Endothelial cell of umbilical vein (primary cell): ENCODE data around the gene DNAJC18. TPM values are rescaled to one million over a fixed set of nuclear protein-coding genes. Genes with fewer than 3 reads are reported as not detected.

Source experiments
- BruUV-seq: library from RNA; stranded (reverse); fragments of 400-500 nt; replicated peaks from 2 replicates; lab custom pipeline; 2021; lab: Mats Ljungman, UMichigan
- CTCF ChIA-PET: fragments of 300-600, 350-600 bp; sonication (Branson Sonifier 250); formaldehyde crosslinking; loops from one replicate; lab custom pipeline; 2021; ENCODE audit warnings: antibody characterized with exemption, inconsistent platforms; lab: Charles Lee
- POLR2A ChIA-PET: fragments of 300-600, 350-600 bp; sonication (Branson Sonifier 250); formaldehyde crosslinking; loops from one replicate; lab custom pipeline; 2021; ENCODE audit warnings: antibody characterized with exemption, inconsistent platforms; lab: Charles Lee
- DNase-seq: peaks from one replicate; pipeline ENCODE4 v3.0.0-alpha.2; 2011; ENCODE audit warnings: low read depth, low spot score
- FAIRE-seq: peaks from 2 replicates; lab custom pipeline; 2011; peaks lifted over from hg19 to GRCh38; lab: Jason Lieb, UNC
- H2AFZ ChIP-seq: 2 replicates; pipeline ENCODE4 v1.6.0; 2012; ENCODE audit warnings: low read depth, low read length, control low read depth, inconsistent platforms
- H3K27ac ChIP-seq: 2 replicates; pipeline ENCODE4 v1.5.1; 2011; ENCODE audit warnings: low read depth, mild to moderate bottlenecking, control low read depth, low read length, moderate library complexity; ENCODE audit not compliant: insufficient read depth
- H3K27me3 ChIP-seq, 2 experiments: 2 replicates each; pipeline versions ENCODE4 v1.6.0 to v1.6.1; 2011; ENCODE audit warnings: low read length in 2 of 2, mixed read lengths in 1 of 2; ENCODE audit not compliant: control insufficient read depth in 2 of 2, insufficient read depth in 2 of 2
- H3K36me3 ChIP-seq, 2 experiments: 2 replicates in 1 of 2; 3 replicates in 1 of 2; pipeline ENCODE4 v1.5.1; 2011; ENCODE audit warnings: low read length in 2 of 2, mild to moderate bottlenecking in 1 of 2, moderate library complexity in 1 of 2; ENCODE audit not compliant: control insufficient read depth in 2 of 2, insufficient read depth in 2 of 2; ENCODE audit errors: extremely low read depth in 1 of 2
- H3K4me1 ChIP-seq: 3 replicates; pipeline ENCODE4 v1.5.1; 2011; ENCODE audit warnings: mild to moderate bottlenecking, low read length; ENCODE audit not compliant: control insufficient read depth, insufficient read depth; ENCODE audit errors: extremely low read depth
- H3K4me2 ChIP-seq: 2 replicates; pipeline ENCODE4 v1.6.1; 2011; ENCODE audit warnings: low read length, control low read depth, mixed read lengths; ENCODE audit not compliant: insufficient read depth
- H3K4me3 ChIP-seq, 3 experiments: fragments of 200-600 bp in 1 of 3; sonication (generic), shearing (Covaris generic) in 1 of 3; replicated peaks in 1 of 3; 2 replicates each; pipeline ENCODE4 v1.5.1; 2011 to 2016; ENCODE audit warnings: control low read depth in 3 of 3, low read length in 3 of 3, mild to moderate bottlenecking in 2 of 3, inconsistent platforms in 1 of 3, low read depth in 1 of 3, moderate library complexity in 1 of 3; ENCODE audit not compliant: insufficient read depth in 1 of 3
- H3K79me2 ChIP-seq: 2 replicates; pipeline ENCODE4 v1.6.0; 2012; ENCODE audit warnings: low read length, inconsistent platforms; ENCODE audit not compliant: control insufficient read depth, insufficient read depth
- H3K9ac ChIP-seq: replicated peaks from 2 replicates; pipeline ENCODE3; 2011; ENCODE audit warnings: low read length, control low read depth; ENCODE audit not compliant: insufficient read depth; ENCODE audit errors: extremely low read depth
- H3K9me1 ChIP-seq: replicated peaks from 3 replicates; pipeline ENCODE4 v1.6.0; 2011; ENCODE audit warnings: mild to moderate bottlenecking, low read length; ENCODE audit not compliant: control insufficient read depth, insufficient read depth; ENCODE audit errors: extremely low read depth
- H3K9me3 ChIP-seq: replicated peaks from 2 replicates; pipeline ENCODE4 v1.5.1; 2012; ENCODE audit warnings: low read length, inconsistent platforms; ENCODE audit not compliant: control insufficient read depth, insufficient read depth
- H4K20me1 ChIP-seq: replicated peaks from 2 replicates; pipeline ENCODE3; 2011; ENCODE audit warnings: mild to moderate bottlenecking, low read length; ENCODE audit not compliant: control insufficient read depth, insufficient read depth; ENCODE audit errors: extremely low read depth
- EZH2 ChIP-seq: IDR thresholded peaks from 2 replicates; pipeline ENCODE4 v1.6.1; 2012; ENCODE audit warnings: borderline replicate concordance, low read depth, mild to moderate bottlenecking, moderate library complexity, low read length, inconsistent platforms; ENCODE audit not compliant: severe bottlenecking
- FOS ChIP-seq: IDR thresholded peaks from 2 replicates; pipeline ENCODE4 v1.6.1; 2011; ENCODE audit warnings: mild to moderate bottlenecking, low read length, moderate library complexity, borderline replicate concordance; ENCODE audit not compliant: insufficient read depth
- GATA2 ChIP-seq: IDR thresholded peaks from 2 replicates; pipeline ENCODE4 v1.7.0; 2011; ENCODE audit warnings: low read depth, mild to moderate bottlenecking, moderate library complexity, mixed read lengths, low read length; ENCODE audit not compliant: insufficient read length, insufficient read depth
- JUN ChIP-seq: IDR thresholded peaks from 2 replicates; pipeline ENCODE4 v1.6.1; 2011; ENCODE audit warnings: borderline replicate concordance, low read depth; ENCODE audit not compliant: insufficient read length, insufficient read depth
- MYC ChIP-seq: IDR thresholded peaks from one replicate; pipeline ENCODE4 v1.6.1; 2011; ENCODE audit warnings: mild to moderate bottlenecking, low read depth, low read length
- POLR2A ChIP-seq: IDR thresholded peaks from 2 replicates; pipeline ENCODE4 v1.6.1; 2012; ENCODE audit warnings: low read depth, mild to moderate bottlenecking, control low read depth, low read length
- POLR2AphosphoS5 ChIP-seq: IDR thresholded peaks from 2 replicates; pipeline ENCODE4 v1.6.1; 2012; ENCODE audit warnings: low read depth, mild to moderate bottlenecking, control low read depth, low read length, moderate library complexity; ENCODE audit not compliant: insufficient read depth
- dilution Hi-C: fragments of 300-500 bp; cut with MboI; formaldehyde crosslinking; loops from one replicate; pipeline ENCODE4 v1.15.0; 2019; ENCODE audit warnings: low sequenced_read_pairs; ENCODE audit not compliant: extremely low pct_ligation_motif_present
- intact Hi-C: fragments of 100-400 bp; cut with micrococcal nuclease; formaldehyde crosslinking; loops from one replicate; pipeline ENCODE4 v1.10.0; 2022
- polyA plus RNA-seq, 4 experiments: library from polyadenylated mRNA; depleted of rRNA in 3 of 4; stranded (reverse) in 3 of 4; unstranded in 1 of 4; fragments of >200 nt; gene quantifications; 2 replicates each; pipeline versions ENCODE4 v1.2.1 to v1.2.3, GENCODE V29; 2011 to 2012; ENCODE audit warnings: missing spikeins in 1 of 4
- total RNA-seq: library from RNA; stranded (reverse); gene quantifications from 2 replicates; pipeline ENCODE4 v1.2.3, GENCODE V29; 2021
- TF ChIP-seq, protein P1 (sequence below): IDR thresholded peaks from 2 replicates; pipeline ENCODE4 v1.6.1; 2011; ENCODE audit not compliant: insufficient read depth, insufficient read length
- TF ChIP-seq, protein P2 (sequence below), 2 donors: IDR thresholded peaks; 1 replicate in 1 of 2; 2 replicates in 1 of 2; pipeline ENCODE4 v1.5.1; 2011; ENCODE audit warnings: low read length in 2 of 2, mild to moderate bottlenecking in 2 of 2, moderate library complexity in 2 of 2, control low read depth in 1 of 2, inconsistent platforms in 1 of 2, low read depth in 1 of 2; ENCODE audit not compliant: insufficient read depth in 1 of 2; ENCODE audit errors: extremely low read depth in 1 of 2

The DNAJC18 gene
- total and polyA plus RNA-seq, 2 donors (not counting 3 experiments of a cell fraction or from before 2014, with no cell fraction given): 23.2 to 52.6 TPM

DNA sequence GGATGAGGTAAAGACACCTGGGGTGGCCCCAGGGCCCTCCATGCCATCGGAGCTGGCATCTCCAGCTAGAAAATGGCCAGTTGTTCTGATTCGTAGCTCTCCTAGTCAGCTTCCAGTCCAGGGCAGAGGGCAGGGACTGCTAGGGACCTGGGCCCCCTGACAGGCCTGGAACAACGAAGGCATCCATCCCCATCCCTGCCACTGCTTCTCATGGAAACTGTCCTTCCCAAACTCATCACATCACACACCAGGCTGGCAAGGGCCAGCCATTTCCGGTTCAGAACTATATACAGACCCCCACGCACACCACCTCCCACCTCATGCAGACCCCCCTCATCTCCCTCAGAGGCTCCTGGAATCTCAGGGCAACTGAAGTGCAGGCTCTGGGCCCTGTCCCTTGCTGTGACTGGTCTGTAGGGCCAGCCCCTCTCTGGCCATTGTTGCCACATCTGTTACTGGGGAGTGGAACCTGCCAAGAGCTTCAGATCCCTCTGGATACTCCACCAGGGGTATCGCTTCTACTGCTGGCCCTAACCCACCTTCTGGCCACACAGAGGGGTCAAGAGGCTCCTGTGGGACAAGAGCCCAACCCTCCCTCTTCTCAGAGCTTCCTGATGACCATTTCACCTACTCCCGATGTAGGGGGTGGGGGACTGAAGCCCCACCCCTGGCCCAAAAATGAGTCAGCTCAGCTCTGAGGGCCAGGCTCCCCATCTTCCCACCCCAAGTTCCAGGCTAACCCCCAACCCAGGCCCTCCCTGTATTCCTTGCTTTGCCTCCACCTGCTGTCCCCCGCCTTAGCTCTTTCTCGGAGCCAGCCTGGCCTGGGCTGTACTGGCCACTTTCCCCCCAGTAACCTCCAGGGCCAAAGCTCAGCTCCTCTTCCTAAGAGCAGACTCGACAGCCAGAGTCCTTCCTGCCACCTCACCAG lies 48.4 kb downstream of the DNAJC18 start:
- Histone ChIP-seq H3K4me1 (peaks cover 12% of the 10 kb centered on the region), H4K20me1 (no peaks in the 10 kb centered on the region), H3K36me3 (no peaks in the 10 kb centered on the region), H3K79me2 (no peaks in the 10 kb centered on the region), H3K4me3 (no peak overlapping the region), H3K9ac (no peak overlapping the region), H3K9me3 (no peaks in the 10 kb centered on the region), H3K27ac (no peak overlapping the region), H3K4me2 (no peak overlapping the region), H3K9me1 (no peaks in the 10 kb centered on the region), H2AFZ (no peak overlapping the region), H3K27me3 (peaks cover 7 to 14% of the 10 kb centered on the region in 2 experiments)
- intact Hi-C loops (loop anchor here (5.0 kb wide), 1 partner anchor 99 kb away; the partner anchor contains the start of gene MATR3), dilution Hi-C loops (no loop called here)
- DNase-seq (no peak), FAIRE-seq (no peak)
- no TSS peak for BruUV-seq
- ChIA-PET CTCF (interaction anchor here (1.3 to 1.4 kb wide), 3 partner anchors 9 to 28 kb away, joined by 3 to 7 read pairs (median 4); no protein-coding TSS in a partner anchor), POLR2A (no interaction called here)
- TF ChIP-seq POLR2A (no peak), MYC (no peak), EZH2 (no peak), POLR2AphosphoS5 (no peak), GATA2 (no peak), JUN (no peak), FOS (no peak)
- TF ChIP-seq, protein P1, sequence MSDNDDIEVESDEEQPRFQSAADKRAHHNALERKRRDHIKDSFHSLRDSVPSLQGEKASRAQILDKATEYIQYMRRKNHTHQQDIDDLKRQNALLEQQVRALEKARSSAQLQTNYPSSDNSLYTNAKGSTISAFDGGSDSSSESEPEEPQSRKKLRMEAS: no peak
- TF ChIP-seq, protein P2, sequence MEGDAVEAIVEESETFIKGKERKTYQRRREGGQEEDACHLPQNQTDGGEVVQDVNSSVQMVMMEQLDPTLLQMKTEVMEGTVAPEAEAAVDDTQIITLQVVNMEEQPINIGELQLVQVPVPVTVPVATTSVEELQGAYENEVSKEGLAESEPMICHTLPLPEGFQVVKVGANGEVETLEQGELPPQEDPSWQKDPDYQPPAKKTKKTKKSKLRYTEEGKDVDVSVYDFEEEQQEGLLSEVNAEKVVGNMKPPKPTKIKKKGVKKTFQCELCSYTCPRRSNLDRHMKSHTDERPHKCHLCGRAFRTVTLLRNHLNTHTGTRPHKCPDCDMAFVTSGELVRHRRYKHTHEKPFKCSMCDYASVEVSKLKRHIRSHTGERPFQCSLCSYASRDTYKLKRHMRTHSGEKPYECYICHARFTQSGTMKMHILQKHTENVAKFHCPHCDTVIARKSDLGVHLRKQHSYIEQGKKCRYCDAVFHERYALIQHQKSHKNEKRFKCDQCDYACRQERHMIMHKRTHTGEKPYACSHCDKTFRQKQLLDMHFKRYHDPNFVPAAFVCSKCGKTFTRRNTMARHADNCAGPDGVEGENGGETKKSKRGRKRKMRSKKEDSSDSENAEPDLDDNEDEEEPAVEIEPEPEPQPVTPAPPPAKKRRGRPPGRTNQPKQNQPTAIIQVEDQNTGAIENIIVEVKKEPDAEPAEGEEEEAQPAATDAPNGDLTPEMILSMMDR (IDR thresholded peaks at IDR 0.05; ENCODE audit: extremely low read depth in 1 of 2, insufficient read depth in 1 of 2, low read depth in 1 of 2, low read length in 2 of 2): no peak
